RWPE2 (cell line): ENCODE measurements around the gene DIS3L.

Experiments used
- ATAC-seq: fragments of 200-7000 bp; cut with Tn5 transposase; 3 replicates; pipeline ENCODE4 v1.9.1; 2021; ENCODE audit warnings: low read depth
- DNase-seq: peaks from one replicate; pipeline ENCODE4 v3.0.0-alpha.2; 2020; ENCODE audit warnings: low spot score
- H3K27ac ChIP-seq: fragments of 450-650 bp; 2 replicates; pipeline ENCODE4 v1.5.1; 2017; ENCODE audit warnings: mild to moderate bottlenecking; ENCODE audit not compliant: poor library complexity, severe bottlenecking
- H3K27me3 ChIP-seq: fragments of 250-450 bp; sonication (Bioruptor Pico); 2 replicates; pipeline ENCODE4 v1.5.1; 2021; ENCODE audit warnings: mild to moderate bottlenecking, moderate library complexity; ENCODE audit not compliant: insufficient read depth, poor library complexity, severe bottlenecking
- H3K36me3 ChIP-seq: fragments of 250-450 bp; sonication (Bioruptor Pico); 2 replicates; pipeline ENCODE4 v1.5.1; 2020; ENCODE audit warnings: low read depth, mild to moderate bottlenecking, moderate library complexity
- H3K4me1 ChIP-seq: fragments of 250-450 bp; sonication (Bioruptor Pico); 2 replicates; pipeline ENCODE4 v1.5.1; 2021; ENCODE audit warnings: mild to moderate bottlenecking, moderate library complexity; ENCODE audit not compliant: insufficient read depth, poor library complexity, severe bottlenecking
- H3K4me3 ChIP-seq: fragments of 250-450 bp; sonication (Bioruptor Pico); 2 replicates; pipeline ENCODE4 v1.5.1; 2021; ENCODE audit warnings: mild to moderate bottlenecking, moderate library complexity; ENCODE audit not compliant: severe bottlenecking
- H3K9me3 ChIP-seq: fragments of 250-450 bp; sonication (Bioruptor Pico); 2 replicates; pipeline ENCODE4 v1.5.1; 2021; ENCODE audit warnings: mild to moderate bottlenecking, moderate library complexity; ENCODE audit not compliant: severe bottlenecking
- CTCF ChIP-seq: fragments of 450-650 bp; IDR thresholded peaks from one replicate; pipeline ENCODE4 v1.5.1; 2017; ENCODE audit warnings: mild to moderate bottlenecking, moderate library complexity; ENCODE audit not compliant: poor library complexity, severe bottlenecking

The DIS3L gene

GRCh38 chr15:66309828-66310227, 16.5 kb downstream of the DIS3L start:
- DNase-seq: no peak
- Histone ChIP-seq H3K9me3 (no peaks in the 10 kb centered on the region), H3K27ac (no peak overlapping the region), H3K4me3 (no peak overlapping the region), H3K36me3 (peaks cover 67% of the 10 kb centered on the region), H3K27me3 (no peaks in the 10 kb centered on the region), H3K4me1 (no peaks in the 10 kb centered on the region)
- ATAC-seq: no peak
- no peak for TF ChIP-seq CTCF

- H3K4me1 ChIP-seq: no peaks in the 10 kb centered on the region
- H3K9me3 ChIP-seq: no peaks in the 10 kb centered on the region
- H3K36me3 ChIP-seq: peaks cover 70% of the 10 kb centered on the region
- no peak overlapping the region for H3K4me3 ChIP-seq
- no peak overlapping the region for H3K27ac ChIP-seq
- no peaks in the 10 kb centered on the region for H3K27me3 ChIP-seq
- DNase-seq: no peak
- no peak for ATAC-seq
- no peak for TF ChIP-seq CTCF
These were observed 17.4 kb downstream of the DIS3L start for GRCh38 chr15:66310786-66311185.

- Histone ChIP-seq H3K27me3 (no peaks in the 10 kb centered on the region), H3K27ac (no peak overlapping the region), H3K9me3 (no peaks in the 10 kb centered on the region), H3K4me3 (no peak overlapping the region), H3K36me3 (peaks cover 68% of the 10 kb centered on the region), H3K4me1 (no peaks in the 10 kb centered on the region)
- ATAC-seq: no peak
- no peak for DNase-seq
- TF ChIP-seq CTCF: no peak
These were observed 18.8 kb downstream of the DIS3L start for GRCh38 chr15:66312144-66312543.

- Histone ChIP-seq H3K27me3 (no peaks in the 10 kb centered on the region), H3K27ac (no peak overlapping the region), H3K36me3 (peaks cover 86% of the 10 kb centered on the region), H3K4me1 (no peaks in the 10 kb centered on the region), H3K4me3 (no peak overlapping the region), H3K9me3 (no peaks in the 10 kb centered on the region)
- no peak for ATAC-seq
- DNase-seq: no peak
- TF ChIP-seq CTCF: no peak
These were observed 30.1 kb downstream of the DIS3L start for GRCh38 chr15:66323312-66323928.

- Histone ChIP-seq H3K4me3 (no peak overlapping the region), H3K4me1 (no peaks in the 10 kb centered on the region), H3K9me3 (no peaks in the 10 kb centered on the region), H3K27me3 (no peaks in the 10 kb centered on the region), H3K36me3 (peaks cover 95% of the 10 kb centered on the region), H3K27ac (no peak overlapping the region)
- no peak for TF ChIP-seq CTCF
- ATAC-seq: no peak
- no peak for DNase-seq
These were observed 32.7 kb downstream of the DIS3L start for GRCh38 chr15:66326051-66326450.
